GM12878 (cell line): Measurements from ENCODE around the gene CDC14B. TPM values are rescaled to one million over a fixed set of nuclear protein-coding genes. Genes with fewer than 3 reads are reported as not detected.

Experiments
- CBX3 ChIP-seq: fragments of 200-600 bp; sonication (generic); IDR thresholded peaks from 2 replicates; pipeline ENCODE4 v1.6.1; 2016; ENCODE audit warnings: low read depth, borderline replicate concordance
- CBX5 ChIP-seq: sonication (generic); IDR thresholded peaks from 2 replicates; pipeline ENCODE4 v1.6.1; 2016; ENCODE audit warnings: low read depth, moderate library complexity, mild to moderate bottlenecking, inconsistent platforms
- DPF2 ChIP-seq: fragments of 450-650 bp; IDR thresholded peaks from 2 replicates; pipeline ENCODE4 v1.6.1; 2017; ENCODE audit warnings: mild to moderate bottlenecking
- ESRRA ChIP-seq: IDR thresholded peaks from 2 replicates; pipeline ENCODE4 v1.6.1; 2012; ENCODE audit warnings: mild to moderate bottlenecking, low read length, improper control_type of control experiment
- FOXK2 ChIP-seq: fragments of 450-650 bp; IDR thresholded peaks from 2 replicates; pipeline ENCODE4 v1.6.1; 2017; ENCODE audit warnings: mild to moderate bottlenecking, moderate library complexity
- HCFC1 ChIP-seq: fragments of 150-350 bp; IDR thresholded peaks from 2 replicates; pipeline ENCODE4 v1.6.1; 2014; ENCODE audit warnings: low read length
- IKZF1 ChIP-seq: fragments of 450-650 bp; conservative IDR thresholded peaks from 2 replicates; pipeline ENCODE4 v1.6.1; 2017; ENCODE audit warnings: antibody characterized with exemption, mild to moderate bottlenecking
- IKZF2 ChIP-seq, 2 experiments: fragments of 450-650 bp; IDR thresholded peaks; 2 replicates each; pipeline ENCODE4 v1.6.1; 2017; ENCODE audit warnings: mild to moderate bottlenecking in 2 of 2, moderate library complexity in 2 of 2
- JUND ChIP-seq: IDR thresholded peaks from 2 replicates; pipeline ENCODE4 v1.6.1; 2012; ENCODE audit warnings: low read depth, mild to moderate bottlenecking, low read length, improper control_type of control experiment, moderate library complexity
- KLF5 ChIP-seq: fragments of 450-650 bp; IDR thresholded peaks from 2 replicates; pipeline ENCODE4 v1.6.1; 2014; ENCODE audit warnings: mild to moderate bottlenecking; ENCODE audit not compliant: partially characterized antibody
- NFIC ChIP-seq: IDR thresholded peaks from 2 replicates; pipeline ENCODE4 v1.6.1; 2012; ENCODE audit warnings: low read depth, mild to moderate bottlenecking, inconsistent platforms, low read length, moderate library complexity
- NR2C1 ChIP-seq: fragments of 450-650 bp; IDR thresholded peaks from 2 replicates; pipeline ENCODE4 v1.6.1; 2017; ENCODE audit warnings: antibody characterized with exemption, mild to moderate bottlenecking, moderate library complexity
- RFX5 ChIP-seq: IDR thresholded peaks from 2 replicates; pipeline ENCODE4 v1.6.1; 2011; ENCODE audit warnings: low read depth, low read length, improper control_type of control experiment
- SIN3A ChIP-seq: IDR thresholded peaks from 2 replicates; pipeline ENCODE4 v1.6.1; 2012; ENCODE audit warnings: low read depth, low read length, improper control_type of control experiment
- SPI1 ChIP-seq: IDR thresholded peaks from 2 replicates; pipeline ENCODE4 v1.6.1; 2011; ENCODE audit warnings: low read depth, mild to moderate bottlenecking, low read length, moderate library complexity, borderline replicate concordance; ENCODE audit not compliant: insufficient read depth
- SRF ChIP-seq, 2 experiments: IDR thresholded peaks; 2 replicates each; pipeline ENCODE4 v1.6.1; 2011; ENCODE audit warnings: low read depth in 2 of 2, low read length in 2 of 2, mild to moderate bottlenecking in 1 of 2, moderate library complexity in 1 of 2
- STAT3 ChIP-seq: IDR thresholded peaks from 2 replicates; pipeline ENCODE4 v1.6.1; 2011; ENCODE audit warnings: low read depth, low read length, improper control_type of control experiment
- SUZ12 ChIP-seq: fragments of 200-600 bp; sonication (generic); IDR thresholded peaks from one replicate; pipeline ENCODE4 v1.6.1; 2018; ENCODE audit warnings: antibody characterized with exemption, mild to moderate bottlenecking; ENCODE audit not compliant: unreplicated experiment
- TARDBP ChIP-seq: IDR thresholded peaks from 2 replicates; pipeline ENCODE4 v1.6.1; 2016; ENCODE audit warnings: borderline replicate concordance
- TCF7 ChIP-seq: IDR thresholded peaks from 2 replicates; pipeline ENCODE4 v1.6.1; 2014; ENCODE audit warnings: antibody characterized with exemption, borderline replicate concordance
- YBX1 ChIP-seq: fragments of 450-650 bp; IDR thresholded peaks from 2 replicates; pipeline ENCODE4 v1.6.1; 2016; ENCODE audit warnings: antibody characterized with exemption
- ZNF217 ChIP-seq: fragments of 450-650 bp; IDR thresholded peaks from 2 replicates; pipeline ENCODE4 v1.6.1; 2017; ENCODE audit warnings: antibody characterized with exemption, mild to moderate bottlenecking
- ZNF274 ChIP-seq: IDR thresholded peaks from one replicate; pipeline ENCODE4 v1.8.0; 2011; ENCODE audit not compliant: insufficient read length, insufficient read depth
- polyA plus RNA-seq, 11 experiments: library from polyadenylated mRNA; depleted of rRNA in 4 of 11; unstranded in 6 of 11; stranded (reverse) in 5 of 11; fragments of >200 nt; fragmentation: Nextera tagmentation in 4 of 11; fragmentation: Illumina TruSeq in 1 of 11; extraction: Ambion mirVana in 4 of 11; extraction: Trizol in 1 of 11; gene quantifications; 1 replicate in 1 of 11; 2 replicates in 10 of 11; pipeline versions ENCODE4 v1.2.1 to v1.2.3, GENCODE V29; 2011 to 2016; ENCODE audit warnings: inconsistent platforms in 2 of 11, missing spikeins in 2 of 11, low read depth in 1 of 11
- total RNA-seq, 4 experiments: library from RNA; depleted of rRNA in 3 of 4; stranded (reverse); fragments of >200 nt in 3 of 4; fragmentation: Illumina TruSeq in 1 of 4; extraction: Trizol in 1 of 4; gene quantifications; 2 replicates each; pipeline versions ENCODE4 v1.2.1 to v1.2.3, GENCODE V29; 2013 to 2021
- TF ChIP-seq, protein P1 (sequence below): IDR thresholded peaks from 2 replicates; pipeline ENCODE4 v1.6.1; 2012; ENCODE audit warnings: low read depth, low read length, improper control_type of control experiment
- TF ChIP-seq, protein P2 (sequence below): IDR thresholded peaks from 2 replicates; pipeline ENCODE4 v1.6.1; 2012; ENCODE audit warnings: low read length, inconsistent platforms
- TF ChIP-seq, protein P3 (sequence below): fragments of 450-650 bp; IDR thresholded peaks from 2 replicates; pipeline ENCODE4 v1.6.1; 2017; ENCODE audit warnings: antibody characterized with exemption, mild to moderate bottlenecking, moderate library complexity

Gene CDC14B
- total and polyA plus RNA-seq, 10 of the 15 experiments (the other 5 are each of a cell fraction or from before 2014, with no cell fraction given) = 3.7 to 11.7 (median 6.2) TPM

DNA sequence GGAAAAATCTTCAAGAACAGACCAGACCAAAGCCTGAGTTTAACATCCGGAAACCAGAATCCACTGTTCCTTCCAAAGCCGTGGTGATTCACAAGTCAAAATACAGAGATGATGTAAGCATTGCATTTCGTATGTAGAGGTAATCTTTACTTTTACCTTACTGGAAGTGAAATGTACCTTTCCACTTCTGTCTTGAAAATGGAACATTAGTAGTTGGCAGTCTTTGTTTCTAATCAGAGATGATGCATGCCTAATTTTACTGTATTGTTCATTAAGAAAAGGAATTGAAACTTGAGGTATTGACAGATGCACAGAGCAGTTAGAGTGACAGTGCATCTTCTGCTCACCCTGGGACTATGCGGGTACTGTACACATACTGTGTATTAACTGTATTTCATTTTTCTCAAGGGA lies 135.1 kb downstream of the CDC14B start (continued):
- TF ChIP-seq, protein P1, sequence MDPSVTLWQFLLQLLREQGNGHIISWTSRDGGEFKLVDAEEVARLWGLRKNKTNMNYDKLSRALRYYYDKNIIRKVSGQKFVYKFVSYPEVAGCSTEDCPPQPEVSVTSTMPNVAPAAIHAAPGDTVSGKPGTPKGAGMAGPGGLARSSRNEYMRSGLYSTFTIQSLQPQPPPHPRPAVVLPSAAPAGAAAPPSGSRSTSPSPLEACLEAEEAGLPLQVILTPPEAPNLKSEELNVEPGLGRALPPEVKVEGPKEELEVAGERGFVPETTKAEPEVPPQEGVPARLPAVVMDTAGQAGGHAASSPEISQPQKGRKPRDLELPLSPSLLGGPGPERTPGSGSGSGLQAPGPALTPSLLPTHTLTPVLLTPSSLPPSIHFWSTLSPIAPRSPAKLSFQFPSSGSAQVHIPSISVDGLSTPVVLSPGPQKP = no peak
- 0 out of 2 replicates have a peak, but pooled peaks have one; percentile 41 for TF ChIP-seq STAT3
- peak; percentile 14 to 39; a peak in 2 of 4 replicates for TF ChIP-seq IKZF2 (IDR thresholded peaks at IDR 0.05)
- no peak for TF ChIP-seq FOXK2
- TF ChIP-seq, protein P2, sequence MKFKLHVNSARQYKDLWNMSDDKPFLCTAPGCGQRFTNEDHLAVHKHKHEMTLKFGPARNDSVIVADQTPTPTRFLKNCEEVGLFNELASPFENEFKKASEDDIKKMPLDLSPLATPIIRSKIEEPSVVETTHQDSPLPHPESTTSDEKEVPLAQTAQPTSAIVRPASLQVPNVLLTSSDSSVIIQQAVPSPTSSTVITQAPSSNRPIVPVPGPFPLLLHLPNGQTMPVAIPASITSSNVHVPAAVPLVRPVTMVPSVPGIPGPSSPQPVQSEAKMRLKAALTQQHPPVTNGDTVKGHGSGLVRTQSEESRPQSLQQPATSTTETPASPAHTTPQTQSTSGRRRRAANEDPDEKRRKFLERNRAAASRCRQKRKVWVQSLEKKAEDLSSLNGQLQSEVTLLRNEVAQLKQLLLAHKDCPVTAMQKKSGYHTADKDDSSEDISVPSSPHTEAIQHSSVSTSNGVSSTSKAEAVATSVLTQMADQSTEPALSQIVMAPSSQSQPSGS = peak; percentile 20; the same call in 1 of the 2 replicates
- TF ChIP-seq TARDBP = no peak
- no peak for TF ChIP-seq SUZ12
- no peak for TF ChIP-seq RFX5
- peak; percentile 54; the same call in 1 of the 2 replicates for TF ChIP-seq ZNF217
- TF ChIP-seq, protein P3, sequence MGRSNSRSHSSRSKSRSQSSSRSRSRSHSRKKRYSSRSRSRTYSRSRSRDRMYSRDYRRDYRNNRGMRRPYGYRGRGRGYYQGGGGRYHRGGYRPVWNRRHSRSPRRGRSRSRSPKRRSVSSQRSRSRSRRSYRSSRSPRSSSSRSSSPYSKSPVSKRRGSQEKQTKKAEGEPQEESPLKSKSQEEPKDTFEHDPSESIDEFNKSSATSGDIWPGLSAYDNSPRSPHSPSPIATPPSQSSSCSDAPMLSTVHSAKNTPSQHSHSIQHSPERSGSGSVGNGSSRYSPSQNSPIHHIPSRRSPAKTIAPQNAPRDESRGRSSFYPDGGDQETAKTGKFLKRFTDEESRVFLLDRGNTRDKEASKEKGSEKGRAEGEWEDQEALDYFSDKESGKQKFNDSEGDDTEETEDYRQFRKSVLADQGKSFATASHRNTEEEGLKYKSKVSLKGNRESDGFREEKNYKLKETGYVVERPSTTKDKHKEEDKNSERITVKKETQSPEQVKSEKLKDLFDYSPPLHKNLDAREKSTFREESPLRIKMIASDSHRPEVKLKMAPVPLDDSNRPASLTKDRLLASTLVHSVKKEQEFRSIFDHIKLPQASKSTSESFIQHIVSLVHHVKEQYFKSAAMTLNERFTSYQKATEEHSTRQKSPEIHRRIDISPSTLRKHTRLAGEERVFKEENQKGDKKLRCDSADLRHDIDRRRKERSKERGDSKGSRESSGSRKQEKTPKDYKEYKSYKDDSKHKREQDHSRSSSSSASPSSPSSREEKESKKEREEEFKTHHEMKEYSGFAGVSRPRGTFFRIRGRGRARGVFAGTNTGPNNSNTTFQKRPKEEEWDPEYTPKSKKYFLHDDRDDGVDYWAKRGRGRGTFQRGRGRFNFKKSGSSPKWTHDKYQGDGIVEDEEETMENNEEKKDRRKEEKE = no peak
- no peak for TF ChIP-seq TCF7
- TF ChIP-seq YBX1 = no peak
- TF ChIP-seq DPF2 = peak; percentile 29; the same call in 1 of the 2 replicates
- TF ChIP-seq ESRRA = no peak
- no peak for TF ChIP-seq ZNF274
- TF ChIP-seq IKZF1 = no peak
- TF ChIP-seq NR2C1 = no peak
- TF ChIP-seq NFIC = peak; percentile 75; the same call in 1 of the 2 replicates
- TF ChIP-seq HCFC1 = no peak
- TF ChIP-seq SIN3A = no peak
- TF ChIP-seq CBX3 = no peak
- no peak for TF ChIP-seq KLF5
- TF ChIP-seq SRF (IDR thresholded peaks at IDR 0.05; ENCODE audit: low read depth in 2 of 2, low read length in 2 of 2) = no peak
- TF ChIP-seq CBX5 = no peak
- TF ChIP-seq JUND = no peak
- TF ChIP-seq SPI1 = peak; percentile 84
